Neural cell (in vitro differentiated cells): ENCODE results near the gene BNIP3. TPM values are rescaled to one million over a fixed set of nuclear protein-coding genes. Genes with fewer than 3 reads are reported as not detected.

ENCODE experiments used
- H2AFZ ChIP-seq: fragments of 200-600, 300-800 bp; sonication (generic), shearing (Covaris generic); 2 replicates; pipeline ENCODE4 v1.6.0; 2014; ENCODE audit warnings: low read depth, mild to moderate bottlenecking, antibody characterized with exemption, low read length, moderate library complexity
- H3F3A ChIP-seq: fragments of 200-600 bp; shearing (Covaris generic); 2 replicates; pipeline ENCODE4 v1.6.1; 2016; ENCODE audit warnings: mild to moderate bottlenecking, moderate library complexity, mixed read lengths, antibody characterized with exemption, low read length; ENCODE audit not compliant: insufficient read depth, poor library complexity, severe bottlenecking
- H3K27ac ChIP-seq: fragments of 200-600, 300-800 bp; sonication (generic), shearing (Covaris generic); 2 replicates; pipeline ENCODE4 v1.5.1; 2014; ENCODE audit warnings: mild to moderate bottlenecking, low read length, moderate library complexity
- H3K27me3 ChIP-seq: fragments of 300-800, 200-600 bp; sonication (generic), shearing (Covaris generic); 2 replicates; pipeline ENCODE4 v1.6.0; 2014; ENCODE audit warnings: mild to moderate bottlenecking, low read depth, low read length, moderate library complexity; ENCODE audit not compliant: insufficient read depth
- H3K36me3 ChIP-seq: fragments of 300-800, 200-600 bp; sonication (generic), shearing (Covaris generic); 2 replicates; pipeline ENCODE4 v1.5.1; 2014; ENCODE audit warnings: mild to moderate bottlenecking, antibody characterized with exemption, low read length, moderate library complexity; ENCODE audit not compliant: insufficient read depth
- H3K4me2 ChIP-seq: fragments of 300-800, 200-600 bp; sonication (generic), shearing (Covaris generic); 2 replicates; pipeline ENCODE4 v1.6.0; 2014; ENCODE audit warnings: mild to moderate bottlenecking, low read length
- H3K4me3 ChIP-seq: fragments of 300-800, 200-600 bp; sonication (generic), shearing (Covaris generic); 2 replicates; pipeline ENCODE4 v1.5.1; 2014; ENCODE audit warnings: mild to moderate bottlenecking, low read length, moderate library complexity
- H3K79me2 ChIP-seq: fragments of 200-600 bp; shearing (Covaris generic); replicated peaks from 2 replicates; pipeline ENCODE4 v1.6.0; 2014; ENCODE audit warnings: mild to moderate bottlenecking, low read length, moderate library complexity; ENCODE audit not compliant: insufficient read depth
- H3K9ac ChIP-seq: fragments of 300-800, 200-600 bp; sonication (generic), shearing (Covaris generic); 2 replicates; pipeline ENCODE4 v1.6.1; 2016; ENCODE audit warnings: mild to moderate bottlenecking, low read length, mixed read lengths
- H3K9me2 ChIP-seq: fragments of 200-600 bp; shearing (Covaris generic); 2 replicates; pipeline ENCODE4 v1.6.1; 2016; ENCODE audit warnings: mild to moderate bottlenecking, low read length, mixed read lengths; ENCODE audit not compliant: insufficient read depth
- H3K9me3 ChIP-seq: fragments of 200-600, 300-800 bp; sonication (generic), shearing (Covaris generic); 2 replicates; pipeline ENCODE4 v1.6.1; 2016; ENCODE audit warnings: mild to moderate bottlenecking, mixed run types, low read length, moderate library complexity, mixed read lengths
- H4K20me1 ChIP-seq: fragments of 200-600 bp; shearing (Covaris generic); 2 replicates; pipeline ENCODE4 v1.6.1; 2016; ENCODE audit warnings: mild to moderate bottlenecking, mixed run types; ENCODE audit not compliant: insufficient read depth
- CTCF ChIP-seq: fragments of 450-650 bp; IDR thresholded peaks from 2 replicates; pipeline ENCODE4 v1.5.1; 2014; ENCODE audit warnings: antibody characterized with exemption, mild to moderate bottlenecking, moderate library complexity; ENCODE audit not compliant: poor library complexity, severe bottlenecking
- EP300 ChIP-seq: fragments of 450-650 bp; conservative IDR thresholded peaks from 2 replicates; pipeline ENCODE4 v1.6.1; 2014; ENCODE audit warnings: antibody characterized with exemption, mild to moderate bottlenecking, moderate library complexity; ENCODE audit not compliant: poor library complexity, severe bottlenecking
- EZH2 ChIP-seq: fragments of 200-600, 300-800 bp; shearing (Covaris generic), sonication (generic); IDR thresholded peaks from 2 replicates; pipeline ENCODE4 v1.6.1; 2014; ENCODE audit warnings: antibody characterized with exemption, low read length, borderline replicate concordance, mild to moderate bottlenecking; ENCODE audit not compliant: insufficient read depth, poor library complexity, severe bottlenecking
- MXI1 ChIP-seq: fragments of 450-650 bp; conservative IDR thresholded peaks from 2 replicates; pipeline ENCODE4 v1.6.1; 2014; ENCODE audit warnings: antibody characterized with exemption, mild to moderate bottlenecking; ENCODE audit not compliant: poor library complexity, severe bottlenecking
- POLR2AphosphoS5 ChIP-seq: IDR thresholded peaks from 2 replicates; pipeline ENCODE4 v1.6.1; 2012
- RAD21 ChIP-seq: fragments of 450-650 bp; conservative IDR thresholded peaks from 2 replicates; pipeline ENCODE4 v1.6.1; 2014; ENCODE audit warnings: antibody characterized with exemption, mild to moderate bottlenecking, moderate library complexity
- REST ChIP-seq: IDR thresholded peaks from 2 replicates; pipeline ENCODE4 v1.6.1; 2012; ENCODE audit warnings: borderline replicate concordance
- SMC3 ChIP-seq: fragments of 450-650 bp; conservative IDR thresholded peaks from 2 replicates; pipeline ENCODE4 v1.6.1; 2014; ENCODE audit warnings: antibody characterized with exemption, mild to moderate bottlenecking, moderate library complexity; ENCODE audit not compliant: poor library complexity
- TAF1 ChIP-seq: IDR thresholded peaks from 2 replicates; pipeline ENCODE4 v1.6.1; 2012; ENCODE audit warnings: low read depth
- polyA plus RNA-seq: library from polyadenylated mRNA; depleted of rRNA; stranded (reverse); fragments of >200 nt; gene quantifications from 2 replicates; pipeline ENCODE4 v1.2.3, GENCODE V29; 2014

Gene BNIP3
- polyA plus RNA-seq, 1 donor from 2014 or later: 77.1 TPM

- no peaks in the 10 kb centered on the region for H3K27me3 ChIP-seq
- H3K4me2 ChIP-seq: no peak overlapping the region
- no peaks in the 10 kb centered on the region for H3K9me3 ChIP-seq
- TF ChIP-seq POLR2AphosphoS5 (no peak), RAD21 (no peak), REST (no peak), EP300 (no peak)
- H3K36me3 ChIP-seq: no peaks in the 10 kb centered on the region
- no peak overlapping the region for H3K4me3 ChIP-seq
- no peaks in the 10 kb centered on the region for H4K20me1 ChIP-seq
- no peak overlapping the region for H3K9ac ChIP-seq
- no peaks in the 10 kb centered on the region for H3F3A ChIP-seq
- H3K79me2 ChIP-seq: no peaks in the 10 kb centered on the region
- no peaks in the 10 kb centered on the region for H3K9me2 ChIP-seq
- no peak overlapping the region for H2AFZ ChIP-seq
- H3K27ac ChIP-seq: no peak overlapping the region
These were observed 17.9 kb downstream of the BNIP3 start for GRCh38 chr10:131963811-131964210.

- no peaks in the 10 kb centered on the region for H3F3A ChIP-seq
- H2AFZ ChIP-seq: no peak overlapping the region
- H3K9me2 ChIP-seq: no peaks in the 10 kb centered on the region
- no peak overlapping the region for H3K4me2 ChIP-seq
- no peak overlapping the region for H3K4me3 ChIP-seq
- no peak overlapping the region for H3K27ac ChIP-seq
- no peaks in the 10 kb centered on the region for H3K79me2 ChIP-seq
- no peaks in the 10 kb centered on the region for H3K36me3 ChIP-seq
- H3K9ac ChIP-seq: no peak overlapping the region
- no peaks in the 10 kb centered on the region for H3K27me3 ChIP-seq
- TF ChIP-seq POLR2AphosphoS5: no peak
- no peak for TF ChIP-seq MXI1
- no peak for TF ChIP-seq RAD21
- no peak for TF ChIP-seq REST
- TF ChIP-seq EP300: no peak
- no peak for TF ChIP-seq TAF1
- TF ChIP-seq SMC3: no peak
- no peak for TF ChIP-seq EZH2
- no peak for TF ChIP-seq CTCF
- no peaks in the 10 kb centered on the region for H4K20me1 ChIP-seq
- H3K9me3 ChIP-seq: no peaks in the 10 kb centered on the region
These were observed 18.4 kb downstream of the BNIP3 start for GRCh38 chr10:131963350-131963749.
